Lung microvascular endothelial cell (primary cell): ENCODE results near the gene CIITA. TPM values are rescaled to one million over a fixed set of nuclear protein-coding genes. Genes with fewer than 3 reads are reported as not detected.
"Not testable (repeated sequence)": the region's sequence is repeated elsewhere in the genome, so short reads cannot be mapped to it uniquely, and the experiment has no call there.

Experiments
- DNase-seq, 2 donors: peaks; one replicate each; pipeline versions ENCODE4 v3.0.0 to v3.0.0-alpha.2; 2010; ENCODE audit warnings: low read depth in 2 of 2
- total RNA-seq: library from RNA; depleted of rRNA; stranded (reverse); fragments of >200 nt; gene quantifications from 2 replicates; pipeline ENCODE4 v1.2.1, GENCODE V29; 2014

Gene CIITA
- total RNA-seq, 1 donor from 2014 or later, result under 0.01 TPM

- no peak for DNase-seq
Measured at GRCh38 chr16:10949424-10949970, 72.5 kb downstream of the CIITA start.

DNA sequence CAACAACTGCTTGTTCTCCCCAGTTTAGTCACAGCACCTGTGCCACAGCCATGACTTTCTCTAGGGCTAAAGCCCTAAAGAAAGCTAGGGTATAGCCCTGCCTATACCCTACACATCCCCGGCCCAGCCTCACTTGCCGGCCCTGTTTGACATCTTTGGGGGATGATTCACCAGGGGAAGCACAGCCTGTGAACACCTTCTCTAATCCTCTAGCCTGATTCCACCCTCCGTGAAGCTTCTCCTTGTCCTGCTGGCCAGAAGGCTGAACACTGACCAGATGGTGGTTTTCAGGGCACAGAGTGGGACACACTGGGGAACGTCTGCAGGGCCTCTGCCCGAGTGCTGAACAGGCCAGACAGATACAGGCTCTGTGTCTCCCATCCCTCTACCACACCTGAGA, 73.4 kb downstream of the CIITA start:
- DNase-seq, result no peak

- DNase-seq, result no peak
Measured at GRCh38 chr16:10951026-10951425, 74.0 kb downstream of the CIITA start.

GRCh38 chr16:10954903-10955302, 77.9 kb downstream of the CIITA start:
- no peak for DNase-seq

GRCh38 chr16:10957771-10958482, 80.9 kb downstream of the CIITA start:
- DNase-seq, result peak; percentile 17 to 66

DNA sequence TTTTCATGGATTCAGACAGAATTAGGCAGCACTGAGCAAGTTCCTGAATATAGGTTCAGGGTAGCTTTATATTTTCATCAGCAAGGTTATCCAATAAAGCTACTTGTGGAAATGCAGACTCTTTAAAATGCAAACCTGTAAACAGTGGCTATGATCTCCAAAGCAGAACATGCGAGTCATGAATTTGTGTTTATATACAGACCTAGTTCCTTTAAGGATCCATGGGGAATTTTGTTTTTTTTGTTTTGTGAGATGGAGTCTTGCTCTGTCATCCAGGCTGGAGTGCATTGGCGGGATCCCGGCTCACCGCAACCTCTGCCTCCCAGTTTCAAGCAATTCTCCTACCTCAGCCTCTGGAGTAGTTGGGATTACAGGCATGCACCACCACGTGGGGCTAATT, 82.2 kb downstream of the CIITA start:
- DNase-seq, result no peak

GRCh38 chr16:10961231-10961630, 84.2 kb downstream of the CIITA start:
- peak in 1 of 2 donors; percentile 71 for DNase-seq

- DNase-seq, result peak; percentile 80 to 83
Measured at GRCh38 chr16:10964039-10964890, 87.3 kb downstream of the CIITA start.

GRCh38 chr16:10964891-10965326, 87.9 kb downstream of the CIITA start:
- DNase-seq, result peak in 1 of 2 donors; percentile 78

- DNase-seq, result no peak
Measured at GRCh38 chr16:10965440-10966061, 88.5 kb downstream of the CIITA start.

- no peak for DNase-seq
Measured at GRCh38 chr16:10966129-10966528, 89.1 kb downstream of the CIITA start.

GRCh38 chr16:10966559-10966958, 89.6 kb downstream of the CIITA start:
- not testable (repeated sequence) for DNase-seq

- no peak for DNase-seq
Measured at GRCh38 chr16:10967986-10968385, 91.0 kb downstream of the CIITA start.

DNA sequence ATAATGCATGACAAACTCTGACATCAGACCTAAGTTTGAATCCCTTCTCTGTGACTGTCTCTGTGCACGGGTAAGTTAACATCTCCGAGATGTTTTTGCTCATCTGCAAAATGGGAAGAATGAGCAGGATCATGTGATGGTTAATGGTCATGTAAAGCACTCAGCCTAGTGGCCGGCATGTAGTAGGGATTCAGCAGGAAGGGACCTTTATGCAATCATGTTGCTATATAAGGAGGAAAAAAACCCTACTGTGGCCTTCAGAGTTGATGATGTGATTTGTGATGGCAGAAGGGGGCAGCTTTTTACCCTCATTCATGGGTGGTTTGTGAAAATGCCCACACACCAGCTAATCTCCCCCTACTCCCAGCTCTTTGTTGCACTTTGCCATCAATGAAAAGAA, 91.5 kb downstream of the CIITA start:
- no peak for DNase-seq

DNA sequence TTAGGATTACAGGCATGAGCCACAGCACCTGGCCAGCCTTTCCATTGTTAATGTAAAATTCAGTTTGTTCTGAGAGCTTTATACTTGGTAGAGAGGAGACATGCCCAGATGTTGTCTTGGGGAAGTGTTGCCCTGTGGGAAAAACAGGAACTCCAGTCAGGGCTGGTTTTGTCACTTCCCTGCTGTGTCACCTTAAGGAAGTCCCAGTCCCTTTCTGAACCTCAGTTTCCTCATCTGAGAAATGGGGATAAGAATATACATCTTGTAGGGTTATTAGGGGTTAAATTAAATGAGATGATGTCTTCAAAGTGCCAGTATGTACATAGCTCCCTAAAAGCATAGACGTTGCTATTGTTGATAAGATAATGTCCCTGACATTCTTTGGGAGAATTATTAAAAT, 92.6 kb downstream of the CIITA start:
- DNase-seq, result no peak

- peak in 1 of 2 donors; percentile 11 for DNase-seq
Measured at GRCh38 chr16:10970065-10970464, 93.1 kb downstream of the CIITA start.

- DNase-seq, result peak; percentile 83
Measured at GRCh38 chr16:10971560-10971961, 94.6 kb downstream of the CIITA start.

DNA sequence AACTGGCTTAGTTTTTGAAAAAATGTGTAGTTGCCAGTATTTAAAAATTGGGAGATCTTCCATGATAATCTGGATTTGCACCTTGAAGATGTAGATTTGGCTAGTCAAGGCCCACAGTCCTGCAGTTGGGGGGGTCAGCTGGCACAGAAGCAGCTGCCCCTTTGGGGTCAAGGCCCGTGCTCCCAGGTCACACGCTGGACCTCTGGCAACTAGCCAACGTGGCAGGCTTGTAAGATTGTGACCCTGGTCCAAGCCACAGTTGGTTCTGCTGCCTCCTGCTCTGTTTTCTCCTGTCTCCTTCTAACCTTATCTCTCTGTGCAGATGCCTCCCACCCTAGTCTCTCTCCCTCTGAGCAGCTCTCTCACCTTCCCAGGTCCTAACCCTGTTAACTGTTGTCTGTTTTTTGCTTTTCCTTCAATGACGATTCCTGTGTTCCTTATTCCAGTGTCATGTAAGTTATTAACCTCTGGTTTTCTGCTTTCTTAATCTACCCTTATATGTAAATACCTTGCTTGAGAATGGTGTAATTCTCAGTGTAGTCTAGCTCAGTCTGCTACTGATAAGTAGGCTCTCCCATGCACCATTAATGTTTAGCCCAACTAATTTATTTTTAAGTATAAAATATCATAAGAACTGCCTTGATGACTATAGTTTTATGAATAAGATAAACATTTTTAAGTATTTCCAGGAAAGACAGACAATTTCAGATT, 95.3 kb downstream of the CIITA start:
- no peak for DNase-seq

- DNase-seq, result no peak
Measured at GRCh38 chr16:10972819-10973464, 95.9 kb downstream of the CIITA start.

DNA sequence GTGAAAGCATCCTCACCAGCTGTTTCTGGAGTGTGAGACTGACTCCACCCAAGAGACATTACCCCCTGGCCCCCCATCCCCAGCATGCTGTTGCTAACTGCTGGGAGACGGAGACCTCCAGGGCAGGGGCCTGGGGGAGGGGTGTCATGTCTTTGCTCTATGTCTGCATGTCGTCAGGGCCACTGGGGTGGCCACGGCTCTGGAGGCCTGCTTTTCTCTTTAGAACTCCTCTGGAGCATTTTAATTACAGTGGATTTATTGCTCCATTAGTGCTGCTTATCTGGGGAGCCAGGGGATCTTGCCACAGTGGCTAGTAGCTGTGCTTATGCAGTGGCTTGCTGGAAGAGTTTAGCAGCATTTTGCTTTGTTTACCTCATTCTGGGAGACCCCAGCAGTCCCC, 99.6 kb downstream of the CIITA start:
- DNase-seq, result no peak

DNA sequence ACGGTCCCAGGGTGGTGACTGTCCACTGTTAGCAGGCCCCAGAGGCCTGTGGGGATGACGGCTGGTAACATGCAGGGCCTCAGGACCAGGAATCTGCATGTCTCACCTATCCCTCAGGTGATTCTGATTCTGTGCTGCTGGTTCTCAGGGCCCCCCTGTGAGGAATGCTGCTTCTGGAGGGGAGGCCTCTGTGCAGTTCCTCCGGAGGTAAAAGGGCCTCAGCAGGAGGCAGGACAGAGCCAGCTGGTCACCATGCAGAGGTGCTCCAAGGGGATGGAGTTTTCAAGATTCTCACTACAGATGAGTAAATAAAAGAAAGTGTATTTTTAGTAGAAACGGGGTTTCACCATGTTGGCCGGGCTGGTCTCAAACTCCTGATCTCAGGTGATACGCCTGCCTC, 101.1 kb downstream of the CIITA start:
- DNase-seq, result no peak
